ENCODE results near the gene DPH3. TPM values are rescaled to one million over a fixed set of nuclear protein-coding genes. Genes with fewer than 3 reads are reported as not detected.

DPH3 gene
- total and polyA plus RNA-seq, 9 of the 15 experiments (the other 6 are each of a cell fraction or from before 2014, with no cell fraction given), result 15.9 to 131 (median 38.7) TPM

GRCh38 chr3:16265455-16265786 is 678 bp upstream of the DPH3 start (continued):
- TF ChIP-seq ESRRB (CRISPR knock-in tag; IDR thresholded peaks at IDR 0.05; ENCODE audit: borderline replicate concordance) (no peak), ZNF766 (CRISPR knock-in tag; conservative IDR thresholded peaks at IDR 0.05) (0 out of 2 replicates have a peak, but pooled peaks have one; percentile 4), CHD1 (IDR thresholded peaks at IDR 0.05; ENCODE audit: low read length) (peak; percentile 38), TEAD1 (CRISPR knock-in tag; IDR thresholded peaks at IDR 0.05) (no peak; a peak in 1 of 4 replicates), SAP30 (IDR thresholded peaks at IDR 0.05; ENCODE audit: borderline replicate concordance, insufficient read depth, low read depth, low read length, poor library complexity, severe bottlenecking) (peak; percentile 27), RCOR1 (IDR thresholded peaks at IDR 0.05; ENCODE audit: borderline replicate concordance in 1 of 2, low read depth in 2 of 2, low read length in 2 of 2) (no peak), TRIM28 (IDR thresholded peaks at IDR 0.05) (no peak), GTF2E2 (tag; IDR thresholded peaks at IDR 0.05) (0 out of 2 replicates have a peak, but pooled peaks have one; percentile 1), ZNF780A (CRISPR knock-in tag; IDR thresholded peaks at IDR 0.05) (no peak), ZNF143 (CRISPR knock-in tag; IDR thresholded peaks at IDR 0.05) (0 out of 2 replicates have a peak, but pooled peaks have one; percentile 9), KDM2B (CRISPR knock-in tag; IDR thresholded peaks at IDR 0.05) (no peak), CXXC5 (CRISPR knock-in tag; IDR thresholded peaks at IDR 0.05) (no peak), ZNF609 (CRISPR knock-in tag; IDR thresholded peaks at IDR 0.05; ENCODE audit: borderline replicate concordance) (0 out of 2 replicates have a peak, but pooled peaks have one; percentile 54), STAG1 (CRISPR knock-in tag; IDR thresholded peaks at IDR 0.05; ENCODE audit: borderline replicate concordance) (no peak)
- TF ChIP-seq, protein P1, sequence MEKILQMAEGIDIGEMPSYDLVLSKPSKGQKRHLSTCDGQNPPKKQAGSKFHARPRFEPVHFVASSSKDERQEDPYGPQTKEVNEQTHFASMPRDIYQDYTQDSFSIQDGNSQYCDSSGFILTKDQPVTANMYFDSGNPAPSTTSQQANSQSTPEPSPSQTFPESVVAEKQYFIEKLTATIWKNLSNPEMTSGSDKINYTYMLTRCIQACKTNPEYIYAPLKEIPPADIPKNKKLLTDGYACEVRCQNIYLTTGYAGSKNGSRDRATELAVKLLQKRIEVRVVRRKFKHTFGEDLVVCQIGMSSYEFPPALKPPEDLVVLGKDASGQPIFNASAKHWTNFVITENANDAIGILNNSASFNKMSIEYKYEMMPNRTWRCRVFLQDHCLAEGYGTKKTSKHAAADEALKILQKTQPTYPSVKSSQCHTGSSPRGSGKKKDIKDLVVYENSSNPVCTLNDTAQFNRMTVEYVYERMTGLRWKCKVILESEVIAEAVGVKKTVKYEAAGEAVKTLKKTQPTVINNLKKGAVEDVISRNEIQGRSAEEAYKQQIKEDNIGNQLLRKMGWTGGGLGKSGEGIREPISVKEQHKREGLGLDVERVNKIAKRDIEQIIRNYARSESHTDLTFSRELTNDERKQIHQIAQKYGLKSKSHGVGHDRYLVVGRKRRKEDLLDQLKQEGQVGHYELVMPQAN (IDR thresholded peaks at IDR 0.05; ENCODE audit: borderline replicate concordance), result 0 out of 2 replicates have a peak, but pooled peaks have one; percentile 3

All from K562 (cell line).